T follicular helper cell (primary cell): Measurements from ENCODE around the gene ZNF101.

Experiments
- DNase-seq: peaks from one replicate; pipeline ENCODE4 v3.0.0-alpha.2; 2020; ENCODE audit warnings: low read depth

Gene ZNF101

DNA sequence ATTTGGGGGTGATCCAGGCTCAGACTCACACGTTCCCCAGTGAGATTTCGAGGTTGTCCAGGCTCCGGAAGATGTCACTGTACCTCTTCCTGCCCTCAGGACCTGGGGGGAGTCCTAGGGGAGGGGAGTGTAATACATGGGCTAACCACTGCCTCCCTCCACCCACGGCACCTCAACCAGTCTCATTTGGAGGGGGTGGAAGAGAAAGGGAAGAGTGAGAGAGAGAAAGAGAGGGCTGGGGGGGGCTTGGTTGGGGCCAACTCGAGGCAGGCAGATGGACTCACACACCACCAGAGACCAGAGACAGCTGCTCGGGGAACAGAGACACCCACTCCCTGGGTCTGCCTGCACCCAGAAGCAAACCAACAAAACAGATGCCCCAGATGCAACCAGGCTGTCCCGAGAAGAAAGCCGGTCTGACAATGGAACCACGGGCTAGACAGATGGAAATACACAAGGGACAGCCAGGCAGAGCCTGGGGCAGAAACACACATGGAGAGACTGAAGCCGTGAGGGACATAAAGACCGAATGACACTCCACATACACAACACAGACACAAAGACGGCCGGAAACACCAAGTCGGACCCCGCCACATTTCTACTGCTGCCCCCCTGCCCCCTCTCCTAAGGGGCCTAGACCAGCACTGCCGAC is 26.0 kb upstream of the ZNF101 start:
- no peak for DNase-seq

DNA sequence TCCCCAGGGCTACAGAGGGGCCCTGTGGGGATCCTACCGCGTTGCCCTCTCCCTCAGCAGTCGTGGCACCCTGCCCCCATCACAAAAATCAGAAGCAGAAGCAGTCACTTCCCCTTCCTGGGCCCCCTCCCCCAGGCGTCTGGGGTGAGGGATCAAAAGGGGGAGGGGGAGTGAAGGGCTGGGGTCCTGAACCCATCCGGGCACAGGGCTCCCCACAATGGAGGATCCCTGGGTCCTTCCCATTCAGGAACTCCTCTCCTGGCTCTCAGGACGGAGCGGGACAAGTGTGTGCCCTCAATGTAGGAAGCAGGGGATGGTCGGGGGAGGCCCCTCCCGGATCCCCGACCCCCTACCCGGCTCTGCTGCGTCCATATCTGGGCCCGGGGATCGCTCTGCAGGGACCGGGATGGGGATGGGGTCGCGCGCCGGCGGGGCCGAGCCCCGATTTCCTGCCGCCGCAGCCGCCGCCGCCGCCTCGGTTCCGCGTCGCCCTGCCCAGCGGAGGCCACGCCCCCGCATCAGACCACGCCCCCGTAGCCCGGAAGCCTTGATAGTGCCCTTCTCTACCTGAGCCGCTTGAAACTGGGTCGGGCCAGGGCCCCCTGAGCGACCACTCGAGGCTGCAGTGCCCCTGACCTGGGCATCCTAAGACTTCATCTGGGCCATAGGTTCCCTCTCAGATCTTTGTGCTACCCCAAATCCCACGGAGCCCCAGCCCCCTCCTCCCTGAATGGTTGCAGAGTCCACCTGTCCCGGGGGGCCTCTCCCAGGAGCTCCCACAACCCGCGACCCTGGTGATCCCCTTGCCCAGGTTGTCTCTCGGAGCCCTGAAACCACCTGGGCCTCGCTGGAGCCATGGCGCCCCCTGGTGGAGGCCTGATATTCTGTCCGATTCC is 25.2 kb upstream of the ZNF101 start, which contains the start of gene GMIP:
Gene GMIP, minus strand, starts transcription at position 500 of the 896 bp plus-strand sequence. Its CDS starts 128 bp downstream, at position 372.
- DNase-seq, result peak; percentile 83

DNA sequence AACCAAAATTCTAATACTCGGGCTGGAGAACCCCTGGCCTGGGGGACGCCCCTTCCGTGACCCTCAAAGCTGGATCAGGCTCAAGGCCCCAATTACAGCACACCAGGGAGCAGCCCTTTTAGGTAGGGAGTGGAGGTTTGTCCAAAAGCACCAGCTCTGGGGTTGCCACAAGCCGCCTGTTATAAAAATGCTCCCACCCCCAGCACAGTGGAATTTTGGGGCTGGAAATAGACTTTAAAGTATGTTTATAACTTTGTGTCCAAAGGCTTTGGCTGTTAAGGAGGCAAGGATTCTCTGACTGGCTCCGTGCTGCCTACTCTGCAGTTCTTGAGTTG is 24.6 kb upstream of the ZNF101 start:
- no peak for DNase-seq

DNA sequence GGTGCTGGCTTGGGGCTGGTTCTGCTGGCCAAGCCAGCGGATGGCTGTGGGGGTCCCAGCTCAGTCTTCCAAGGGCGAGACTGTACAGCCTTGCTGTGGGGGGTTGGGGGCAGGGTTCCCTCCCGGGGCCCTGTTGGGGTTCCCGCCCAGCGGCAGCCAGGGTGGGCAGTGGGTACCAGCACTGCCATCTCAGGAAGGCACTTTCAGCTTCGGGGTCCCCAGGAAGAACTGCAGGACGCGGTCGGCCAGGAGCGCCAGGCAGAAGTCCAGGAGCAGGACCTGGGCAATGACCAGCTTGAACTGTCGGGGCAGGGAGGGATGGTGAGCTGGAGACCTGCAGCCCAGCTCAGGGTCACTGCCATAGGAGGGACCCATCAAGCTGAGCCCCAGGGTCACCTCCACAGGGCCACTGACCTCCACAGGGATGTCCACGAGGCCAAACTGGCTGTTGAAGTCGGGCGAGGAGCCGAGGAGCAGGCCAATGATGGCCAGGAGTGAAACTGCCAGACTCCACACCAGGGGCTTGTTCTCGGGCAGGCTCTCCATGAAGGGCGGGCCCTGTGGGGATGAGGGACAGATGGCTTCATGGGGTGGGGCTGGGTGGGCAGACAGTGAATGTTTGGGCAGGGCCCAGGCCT is 23.3 kb upstream of the ZNF101 start:
- no peak for DNase-seq

DNA sequence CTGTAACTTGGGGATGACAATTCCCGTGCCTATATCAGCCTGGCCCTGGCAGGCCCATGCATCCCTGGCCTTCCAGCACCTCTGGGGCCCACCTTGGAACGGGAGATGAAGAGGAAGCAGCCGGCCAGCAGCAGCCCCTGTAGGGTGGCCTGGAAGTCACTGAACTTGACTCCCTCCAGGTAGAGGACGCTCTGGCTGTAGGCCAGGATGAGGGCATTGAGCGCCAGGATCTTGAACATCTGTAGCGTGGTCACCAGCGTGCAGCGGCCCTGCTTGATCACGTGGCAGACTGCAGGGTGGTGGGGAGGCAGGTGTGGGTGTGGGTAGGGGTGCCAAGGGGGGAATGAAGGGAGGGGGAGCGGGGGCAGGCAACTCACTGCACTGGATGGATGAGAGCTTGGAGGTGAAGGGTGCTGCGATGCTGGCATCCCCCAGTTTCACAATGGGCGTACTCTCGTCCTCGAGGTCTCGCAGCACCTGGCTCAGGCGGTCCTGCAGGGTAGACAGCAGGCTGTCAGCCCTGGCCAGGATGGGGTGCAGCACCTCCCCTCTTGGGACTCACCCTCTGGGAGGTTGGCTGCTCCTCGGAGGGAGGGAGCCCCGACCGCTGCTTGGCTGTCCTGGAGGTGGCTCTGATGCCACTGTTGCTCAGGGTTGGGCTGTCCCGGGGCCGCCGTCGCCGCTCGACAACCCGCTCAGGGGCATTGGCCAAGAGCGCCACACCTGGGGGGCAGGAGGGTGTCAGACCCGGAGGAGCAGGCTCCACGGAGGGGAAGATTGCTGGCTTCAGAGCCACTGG is 21.4 kb upstream of the ZNF101 start:
- no peak for DNase-seq

DNA sequence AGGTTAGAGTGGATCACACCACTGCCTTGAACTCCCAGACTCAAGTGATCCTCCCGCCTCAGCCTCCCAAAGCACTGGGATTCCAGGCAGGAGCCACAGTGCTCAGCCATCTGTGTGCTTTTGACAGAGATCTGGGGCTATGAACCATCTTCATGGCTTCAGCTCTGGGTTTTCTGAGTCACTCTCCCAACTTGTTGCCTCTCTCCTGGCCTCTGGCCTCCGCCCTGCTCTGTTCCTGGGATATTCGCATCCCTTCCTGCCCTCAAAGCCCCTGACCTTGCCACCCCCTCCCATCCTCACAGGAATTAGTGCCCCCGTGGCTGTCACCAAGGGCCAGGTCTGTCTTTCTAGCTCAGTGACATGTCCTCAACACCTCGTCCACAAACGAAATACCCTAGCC is 19.5 kb upstream of the ZNF101 start:
- DNase-seq, result no peak

DNA sequence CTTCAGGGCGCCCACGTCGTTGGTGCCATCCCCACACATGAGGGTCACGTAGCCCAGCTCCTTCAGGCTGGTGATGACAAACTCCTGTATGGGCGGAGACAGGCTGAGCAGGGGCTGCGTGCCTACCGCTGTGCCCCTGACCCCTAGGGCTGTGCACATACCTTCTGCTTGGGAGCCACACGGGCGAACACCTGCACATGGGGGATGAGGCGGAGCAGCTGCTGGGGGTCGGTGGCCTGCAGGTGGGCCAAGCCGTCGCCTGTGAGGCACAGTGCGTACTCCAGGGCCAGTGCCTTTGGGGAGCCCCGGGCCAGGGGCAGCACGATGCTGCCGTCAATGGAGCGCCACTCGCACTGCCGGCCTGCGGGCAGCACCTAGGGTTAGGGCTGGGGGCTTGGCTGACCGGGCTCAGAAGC is 19.1 kb upstream of the ZNF101 start:
- DNase-seq, result no peak

DNA sequence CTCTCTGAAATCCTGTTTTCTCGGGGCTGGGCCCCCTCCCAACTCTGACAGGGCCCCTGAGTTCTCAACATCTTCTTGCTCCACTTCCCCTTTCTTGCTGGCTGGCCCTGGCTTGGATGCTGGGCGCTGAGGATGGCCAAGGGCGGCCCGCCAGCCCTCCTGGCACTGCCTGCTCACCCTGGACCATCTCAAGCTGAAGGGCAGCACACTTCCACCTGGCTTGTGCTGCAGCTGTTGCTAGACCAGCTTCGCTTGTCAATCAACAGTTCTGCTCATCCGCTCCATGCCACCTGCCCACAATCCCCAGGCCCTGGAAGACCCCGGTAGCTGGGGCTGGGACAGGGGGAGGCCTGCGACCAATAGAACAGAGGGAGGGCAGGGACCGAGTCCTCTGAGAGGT is 18.3 kb upstream of the ZNF101 start:
- DNase-seq, result no peak

DNA sequence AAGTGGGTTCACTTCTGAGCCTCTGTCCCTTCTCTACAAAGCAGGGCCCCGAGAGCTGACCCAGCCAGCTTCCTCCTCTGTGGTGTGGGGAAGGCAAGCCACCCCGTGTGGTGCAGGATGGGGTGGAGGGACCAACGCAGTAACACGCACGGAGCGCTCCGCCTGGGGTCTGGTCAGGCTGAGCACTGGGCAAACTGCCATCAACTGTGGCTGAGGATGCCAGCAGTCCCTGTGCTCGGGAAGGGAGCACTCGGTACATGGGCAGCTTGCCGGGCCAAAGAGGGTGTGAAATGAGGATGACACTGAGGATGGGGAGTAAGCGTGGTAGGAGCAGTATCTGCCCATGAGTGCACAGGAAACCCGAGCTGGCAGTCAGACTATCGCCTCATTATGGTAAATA is 17.6 kb upstream of the ZNF101 start:
- DNase-seq, result no peak

DNA sequence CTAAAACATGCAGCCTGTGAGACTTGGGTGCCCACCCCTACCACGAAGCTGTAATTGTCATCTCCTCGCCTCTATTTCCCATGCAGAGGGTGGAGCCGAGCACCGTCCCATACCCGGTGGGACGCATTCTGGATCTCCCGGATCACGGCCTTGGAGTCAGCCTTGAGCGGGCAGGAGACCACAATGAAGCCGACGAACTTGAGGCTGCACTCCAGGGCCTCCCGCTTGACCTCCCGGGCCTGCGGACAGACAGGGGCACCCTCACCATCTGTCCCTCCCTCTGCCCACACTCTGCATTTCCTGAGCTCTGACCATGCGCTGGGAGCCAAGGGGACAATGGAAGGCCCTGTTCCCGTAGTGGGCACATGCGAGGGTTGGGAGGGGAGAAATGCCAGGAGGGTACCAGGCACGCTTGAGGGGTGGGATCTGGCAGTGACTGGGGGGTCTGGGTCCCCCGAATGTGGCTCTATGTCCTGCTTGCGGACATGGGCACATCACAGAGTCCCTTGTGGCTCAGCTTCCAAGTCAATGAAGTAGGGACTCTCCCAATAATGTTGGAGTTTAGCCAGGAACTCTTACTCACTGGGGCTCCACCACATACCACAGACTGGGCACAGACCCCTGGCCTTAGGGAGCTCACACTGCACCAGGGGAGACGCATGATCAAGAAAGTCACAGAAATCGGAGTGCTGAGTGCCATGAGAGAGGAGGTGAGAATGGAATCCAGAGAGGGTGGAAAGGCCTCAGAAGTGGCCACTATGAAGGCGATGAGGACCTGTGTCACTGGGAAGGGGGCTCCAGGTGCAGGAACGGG is 15.9 kb upstream of the ZNF101 start:
- DNase-seq, result no peak

DNA sequence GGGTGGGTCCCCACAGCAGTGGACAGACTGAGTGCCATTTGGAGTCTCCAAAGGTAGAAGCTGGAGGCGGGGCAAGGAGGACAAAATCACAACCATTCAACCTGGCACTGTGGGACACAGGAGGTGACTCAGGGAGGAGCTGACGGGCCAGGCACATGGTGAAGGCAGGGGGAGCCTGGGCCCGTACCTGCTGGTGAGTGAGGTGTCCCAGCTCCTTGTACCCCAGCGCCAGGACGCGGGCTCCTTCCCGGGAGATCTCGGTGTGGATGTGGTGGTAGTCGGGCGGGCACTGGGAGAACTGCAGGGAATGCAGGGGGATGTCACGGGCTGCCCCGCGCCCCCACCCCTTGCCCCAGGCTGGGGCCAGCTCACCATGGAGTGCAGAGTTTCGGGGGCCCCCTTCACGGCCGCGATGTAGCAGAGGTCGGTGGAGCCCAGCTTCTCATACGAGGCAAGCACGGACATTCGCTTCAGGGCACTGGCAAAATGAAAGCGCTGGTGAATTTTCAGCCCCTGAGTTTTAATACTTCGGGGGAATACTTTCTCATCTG is 15.0 kb upstream of the ZNF101 start:
- DNase-seq, result no peak

DNA sequence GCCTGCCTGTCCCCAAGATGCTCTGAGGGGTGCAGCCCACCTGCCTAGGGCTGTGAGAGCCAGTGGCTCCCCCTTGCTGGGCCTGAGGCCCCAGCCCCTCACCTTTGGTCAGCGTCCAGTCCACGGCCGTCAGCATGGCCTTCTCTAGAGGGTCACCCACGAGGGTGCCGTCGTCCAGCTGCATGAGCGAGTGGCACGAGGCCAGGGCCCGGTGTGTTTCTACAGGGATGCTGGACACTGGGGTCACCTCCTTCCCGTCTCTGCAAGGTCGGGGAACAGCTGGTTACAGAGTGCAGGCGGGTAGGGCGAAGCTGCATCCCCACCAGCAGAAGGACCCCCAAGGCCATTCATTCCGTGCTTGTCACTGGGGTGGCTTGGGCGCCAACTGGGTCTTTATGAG is 14.2 kb upstream of the ZNF101 start:
- DNase-seq, result no peak

DNA sequence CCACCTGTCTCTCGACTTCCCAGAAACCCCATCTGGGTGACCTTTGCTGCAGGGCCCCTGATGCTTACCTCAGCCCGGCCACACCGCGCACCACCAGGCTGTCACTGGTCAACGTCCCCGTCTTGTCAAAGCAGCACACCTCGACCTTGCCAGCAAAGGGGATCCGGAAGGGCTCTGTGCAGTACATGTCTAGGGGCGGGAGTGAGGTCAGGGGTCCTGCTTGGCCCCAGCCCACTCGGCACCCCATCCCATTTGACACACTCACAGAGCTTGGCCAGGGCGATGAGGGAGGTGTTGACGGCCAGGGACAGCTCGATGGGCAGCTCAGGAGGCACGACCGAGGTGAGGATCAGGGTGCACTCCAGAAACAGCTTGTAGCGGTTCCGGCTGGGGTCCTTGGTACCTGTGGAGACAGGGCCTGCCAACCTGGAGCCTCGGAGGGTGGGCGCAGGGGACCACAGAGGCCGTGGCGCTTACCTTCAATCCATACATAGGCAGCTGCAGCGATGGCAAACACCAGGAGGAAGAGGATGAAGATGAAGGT is 13.5 kb upstream of the ZNF101 start:
- no peak for DNase-seq

DNA sequence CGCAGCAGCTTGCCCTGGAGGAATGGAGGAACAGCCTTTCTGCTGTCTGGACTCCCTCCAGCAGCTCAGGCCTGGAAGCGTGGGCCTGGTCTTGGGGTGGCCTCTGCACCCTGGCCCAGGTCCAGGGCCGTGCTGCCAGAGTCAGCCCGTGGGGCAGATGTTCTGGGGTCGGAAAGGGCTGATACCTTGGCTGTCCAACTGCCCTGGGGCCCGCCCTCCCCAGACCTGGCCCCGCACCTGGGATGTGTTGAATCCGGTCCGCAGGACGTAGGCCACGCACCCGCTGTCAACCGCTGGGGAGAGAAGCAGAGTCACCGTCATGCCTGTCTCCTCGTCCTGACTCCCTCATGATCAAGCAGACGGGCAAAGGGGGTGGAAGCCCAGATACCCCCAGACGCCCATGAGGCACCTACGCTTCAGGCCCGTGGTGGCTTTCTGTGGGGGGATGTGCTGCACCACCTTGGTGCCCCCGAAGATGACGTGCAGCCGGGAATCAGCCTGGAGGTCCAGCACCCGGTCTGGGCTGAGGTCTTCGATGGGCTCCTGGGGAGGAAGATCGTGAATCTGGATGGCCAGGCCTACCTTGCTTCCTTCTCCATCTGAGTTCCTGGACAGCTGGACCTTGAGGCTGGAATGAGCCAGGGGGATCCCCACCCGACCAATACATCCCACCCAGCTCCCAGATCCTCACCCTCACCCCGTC is 12.8 kb upstream of the ZNF101 start:
- no peak for DNase-seq

DNA sequence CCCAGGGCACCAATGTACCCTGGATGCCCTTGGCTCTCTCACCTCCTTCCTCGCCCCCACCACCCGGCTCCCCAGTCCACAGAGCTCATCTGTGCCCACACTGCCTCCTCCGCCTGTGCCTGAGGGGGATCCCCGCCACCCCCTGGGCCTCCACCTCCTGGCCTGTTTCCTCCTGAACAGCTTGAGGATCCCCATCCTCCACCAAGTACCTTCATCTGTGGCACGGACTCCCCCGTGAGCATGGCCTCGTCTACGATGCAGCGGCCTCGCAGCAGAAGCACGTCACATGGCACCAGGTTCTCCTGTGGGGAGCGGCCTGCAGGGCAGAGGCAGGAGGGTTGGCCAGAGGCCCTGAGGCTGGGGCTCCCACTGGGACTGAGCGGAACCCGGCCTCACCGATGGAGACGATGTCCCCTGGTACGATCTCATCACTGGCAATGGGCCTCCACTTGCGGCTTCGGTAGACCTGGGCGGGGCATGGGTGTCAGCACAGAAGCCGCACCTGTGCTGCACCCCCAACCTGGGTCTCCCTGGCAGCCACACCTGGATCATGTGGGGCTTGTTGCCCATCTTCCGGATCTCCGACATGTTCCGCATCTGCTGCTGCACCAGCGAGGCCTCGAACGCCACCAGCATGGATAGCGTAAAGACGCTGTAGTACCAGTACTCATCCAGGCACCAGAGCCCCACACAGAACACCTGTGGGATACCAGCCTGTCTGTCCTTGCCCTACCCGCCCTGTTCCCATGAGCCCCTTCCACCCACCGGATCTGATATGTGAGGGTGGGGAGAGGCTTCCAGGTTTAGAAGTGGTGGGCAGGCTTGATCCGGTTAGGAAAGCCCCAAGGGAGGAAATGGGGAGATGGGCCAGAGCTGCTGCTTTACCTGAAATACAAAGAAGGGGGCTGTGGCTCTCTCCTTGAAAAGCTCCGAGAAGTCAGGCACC is 11.9 kb upstream of the ZNF101 start:
- no peak for DNase-seq

DNA sequence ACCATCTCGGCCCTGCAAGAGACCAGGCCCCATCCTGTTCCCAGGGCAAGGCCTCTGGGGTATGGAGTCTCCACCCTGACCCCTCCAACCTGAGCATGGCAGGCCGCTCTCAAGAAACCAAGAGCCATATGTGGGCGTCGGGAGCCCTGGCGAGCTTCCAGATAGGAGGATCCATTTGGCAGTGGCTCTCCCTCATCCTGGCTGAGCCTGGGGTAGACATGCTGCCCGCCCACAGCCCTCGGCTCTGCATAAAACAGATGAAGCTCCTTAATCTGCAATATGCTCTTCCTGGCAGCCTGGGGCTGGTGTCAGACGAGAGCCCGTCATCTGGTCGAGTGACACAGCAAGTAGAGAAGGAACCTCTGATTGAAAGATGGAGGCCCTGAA is 11.2 kb upstream of the ZNF101 start:
- DNase-seq, result no peak

DNA sequence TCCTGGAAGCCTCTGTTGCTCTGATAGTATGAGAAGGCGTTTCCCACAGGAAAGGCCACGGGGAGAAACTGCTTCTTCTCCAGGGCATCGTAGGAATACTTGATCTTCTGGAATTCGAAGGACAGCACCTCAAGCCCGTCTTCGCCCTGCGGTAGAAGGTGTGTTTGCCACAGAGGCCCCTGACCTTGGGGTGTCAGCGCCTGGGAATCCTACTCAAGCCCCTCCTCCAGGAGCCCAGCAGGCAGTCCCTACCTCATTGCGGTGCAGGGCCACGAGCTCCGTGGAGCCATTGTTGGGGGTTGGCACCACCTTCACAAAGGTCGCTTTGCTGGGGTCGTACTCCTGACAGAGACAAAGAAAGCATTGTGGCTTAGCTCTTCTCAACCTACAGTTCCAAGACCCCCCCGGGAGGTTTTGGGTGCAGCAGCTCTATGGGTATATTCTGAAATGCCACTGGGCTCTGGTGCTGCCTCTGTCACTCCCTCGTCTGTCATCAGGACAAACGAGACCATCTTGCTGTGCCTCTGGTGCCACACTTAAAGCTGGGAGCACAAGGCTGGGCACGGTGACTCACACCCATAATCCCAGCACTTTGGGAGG is 8.9 kb upstream of the ZNF101 start:
- no peak for DNase-seq

DNA sequence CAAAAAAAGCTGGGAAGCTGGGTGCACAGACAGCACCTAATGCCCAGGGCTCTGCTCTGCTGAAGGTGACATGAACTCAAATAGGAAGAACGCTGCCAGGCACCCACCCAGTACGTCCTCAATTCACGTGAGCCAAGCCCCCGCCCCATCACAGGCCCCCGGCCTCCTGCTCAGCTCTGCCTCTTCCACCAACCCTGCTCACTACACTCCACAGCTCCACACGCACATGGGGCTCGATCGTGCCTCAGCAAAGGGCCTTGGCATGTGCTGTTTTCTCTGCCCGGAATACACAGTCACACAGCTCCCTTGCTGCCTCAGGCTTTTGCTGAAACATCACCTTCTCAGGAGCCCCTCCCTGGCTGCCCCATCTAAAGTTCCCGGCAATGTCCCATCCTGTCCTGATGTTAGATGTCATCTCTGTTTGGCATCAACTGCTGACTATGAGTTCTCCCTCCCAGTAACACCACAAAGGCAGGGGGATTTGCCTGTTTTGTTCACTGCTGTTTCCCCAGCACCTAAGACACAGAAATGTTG is 7.4 kb upstream of the ZNF101 start:
- no peak for DNase-seq
